AG10803 (cell line): ENCODE results near the gene DEK.

ENCODE experiments used
- DNase-seq: peaks from one replicate; pipeline ENCODE4 v3.0.0; 2010; ENCODE audit warnings: low read depth
- H3K4me3 ChIP-seq: 2 replicates; pipeline ENCODE4 v1.5.1; 2011; ENCODE audit warnings: mild to moderate bottlenecking, low read length, control low read depth
- CTCF ChIP-seq: conservative IDR thresholded peaks from 2 replicates; pipeline ENCODE4 v1.5.1; 2011; ENCODE audit warnings: mild to moderate bottlenecking, low read length, control low read depth, inconsistent platforms

Gene DEK

GRCh38 chr6:18245642-18246041 is 18.7 kb downstream of the DEK start:
- DNase-seq = no peak
- TF ChIP-seq CTCF = no peak
- no peak overlapping the region for H3K4me3 ChIP-seq

- no peak overlapping the region for H3K4me3 ChIP-seq
- TF ChIP-seq CTCF = no peak
- no peak for DNase-seq
Observed at GRCh38 chr6:18245079-18245478, 19.3 kb downstream of the DEK start.

GRCh38 chr6:18244251-18244650 is 20.1 kb downstream of the DEK start:
- TF ChIP-seq CTCF = no peak
- no peak overlapping the region for H3K4me3 ChIP-seq
- no peak for DNase-seq

- TF ChIP-seq CTCF = no peak
- DNase-seq = no peak
- H3K4me3 ChIP-seq = no peak overlapping the region
Observed at GRCh38 chr6:18243302-18243893, 20.9 kb downstream of the DEK start.

GRCh38 chr6:18242062-18242851 is 22.1 kb downstream of the DEK start:
- no peak for TF ChIP-seq CTCF
- no peak overlapping the region for H3K4me3 ChIP-seq
- DNase-seq = peak; percentile 88

- peak; percentile 26 for DNase-seq
- no peak overlapping the region for H3K4me3 ChIP-seq
- no peak for TF ChIP-seq CTCF
Observed at GRCh38 chr6:18241208-18242038, 22.9 kb downstream of the DEK start.
